ENCODE data around the gene UGT1A6.

DNA sequence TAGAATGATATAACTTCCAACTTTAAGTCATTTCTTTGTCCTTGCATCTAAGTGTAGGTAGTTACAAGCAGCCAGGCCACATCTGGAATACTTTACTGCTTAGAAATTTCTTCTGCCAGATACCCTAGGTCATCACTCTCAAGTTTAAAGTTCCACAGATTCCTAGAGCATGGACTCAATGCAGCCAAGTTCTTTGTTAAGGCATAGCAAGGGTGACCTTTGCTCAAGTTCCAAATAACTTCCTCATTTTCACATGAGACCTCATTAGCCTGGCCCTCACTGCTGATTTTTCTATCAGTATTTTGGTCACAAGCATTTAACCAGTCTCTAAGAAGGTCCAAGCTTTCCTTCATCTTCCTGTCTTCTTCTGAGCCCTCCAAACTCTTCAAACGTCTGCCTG, 28.8 kb upstream of the UGT1A6 start:
- TF ChIP-seq, protein P1, sequence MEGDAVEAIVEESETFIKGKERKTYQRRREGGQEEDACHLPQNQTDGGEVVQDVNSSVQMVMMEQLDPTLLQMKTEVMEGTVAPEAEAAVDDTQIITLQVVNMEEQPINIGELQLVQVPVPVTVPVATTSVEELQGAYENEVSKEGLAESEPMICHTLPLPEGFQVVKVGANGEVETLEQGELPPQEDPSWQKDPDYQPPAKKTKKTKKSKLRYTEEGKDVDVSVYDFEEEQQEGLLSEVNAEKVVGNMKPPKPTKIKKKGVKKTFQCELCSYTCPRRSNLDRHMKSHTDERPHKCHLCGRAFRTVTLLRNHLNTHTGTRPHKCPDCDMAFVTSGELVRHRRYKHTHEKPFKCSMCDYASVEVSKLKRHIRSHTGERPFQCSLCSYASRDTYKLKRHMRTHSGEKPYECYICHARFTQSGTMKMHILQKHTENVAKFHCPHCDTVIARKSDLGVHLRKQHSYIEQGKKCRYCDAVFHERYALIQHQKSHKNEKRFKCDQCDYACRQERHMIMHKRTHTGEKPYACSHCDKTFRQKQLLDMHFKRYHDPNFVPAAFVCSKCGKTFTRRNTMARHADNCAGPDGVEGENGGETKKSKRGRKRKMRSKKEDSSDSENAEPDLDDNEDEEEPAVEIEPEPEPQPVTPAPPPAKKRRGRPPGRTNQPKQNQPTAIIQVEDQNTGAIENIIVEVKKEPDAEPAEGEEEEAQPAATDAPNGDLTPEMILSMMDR (IDR thresholded peaks at IDR 0.05; ENCODE audit: insufficient read depth, low read length), result no peak
- TF ChIP-seq SPI1 (IDR thresholded peaks at IDR 0.05; ENCODE audit: borderline replicate concordance, low read depth), result no peak
- TF ChIP-seq POLR2AphosphoS5 (IDR thresholded peaks at IDR 0.05; ENCODE audit: low read depth), result no peak
